CD4-positive, alpha-beta T cell treated with Interleukin-17A for 1 hour (primary cell): Measurements from ENCODE around the gene MCCC1.
"Not testable (repeated sequence)": the region's sequence is repeated elsewhere in the genome, so short reads cannot be mapped to it uniquely, and the experiment has no call there.

ENCODE experiments used
- DNase-seq: peaks from one replicate; pipeline ENCODE4 v3.0.0-alpha.2; 2020

The MCCC1 gene

GRCh38 chr3:183044547-183045229 is 54.6 kb downstream of the MCCC1 start:
- no peak for DNase-seq

GRCh38 chr3:183038757-183039156 is 60.5 kb downstream of the MCCC1 start:
- DNase-seq = no peak

- DNase-seq = no peak
Measured at GRCh38 chr3:183038221-183038620, 61.1 kb downstream of the MCCC1 start.

GRCh38 chr3:183033746-183034145 is 65.5 kb downstream of the MCCC1 start:
- no peak for DNase-seq

- DNase-seq = no peak
Measured at GRCh38 chr3:183032880-183033555, 66.3 kb downstream of the MCCC1 start.

GRCh38 chr3:183031826-183032225 is 67.5 kb downstream of the MCCC1 start:
- DNase-seq = no peak

- DNase-seq = no peak
Measured at GRCh38 chr3:183028416-183028815, 70.9 kb downstream of the MCCC1 start.

GRCh38 chr3:183027276-183027675 is 72.0 kb downstream of the MCCC1 start:
- DNase-seq = no peak

- DNase-seq = no peak
Measured at GRCh38 chr3:183022936-183023516, 76.3 kb downstream of the MCCC1 start.

GRCh38 chr3:183018421-183019192 is 80.7 kb downstream of the MCCC1 start:
- DNase-seq = no peak

GRCh38 chr3:183015185-183015584 is 84.1 kb downstream of the MCCC1 start:
- DNase-seq = no peak

GRCh38 chr3:183013856-183014255 is 85.4 kb downstream of the MCCC1 start:
- no peak for DNase-seq

GRCh38 chr3:183013074-183013473 is 86.2 kb downstream of the MCCC1 start:
- DNase-seq = no peak

- no peak for DNase-seq
Measured at GRCh38 chr3:183008800-183009199, 90.5 kb downstream of the MCCC1 start.

GRCh38 chr3:183008303-183008702 is 91.0 kb downstream of the MCCC1 start:
- DNase-seq = no peak

- DNase-seq = no peak
Measured at GRCh38 chr3:183006396-183007002, 92.8 kb downstream of the MCCC1 start.

GRCh38 chr3:182999767-183000166 is 99.5 kb downstream of the MCCC1 start:
- no peak for DNase-seq

- DNase-seq = not testable (repeated sequence)
Measured at GRCh38 chr3:182993486-182994201, 105.7 kb downstream of the MCCC1 start.

GRCh38 chr3:182989566-182989965 is 109.7 kb downstream of the MCCC1 start:
- DNase-seq = no peak

- no peak for DNase-seq
Measured at GRCh38 chr3:182986021-182986420, 113.3 kb downstream of the MCCC1 start.

GRCh38 chr3:182983876-182984275 is 115.4 kb downstream of the MCCC1 start:
- no peak for DNase-seq

- DNase-seq = no peak
Measured at GRCh38 chr3:182981038-182981380, 118.3 kb downstream of the MCCC1 start.
